GM21717 (cell line): ENCODE measurements around the gene ARL14.

Source experiments
- ATAC-seq: cut with Tn5 transposase; IDR thresholded peaks from one replicate; pipeline ENCODE4 v1.9.1; 2021; ENCODE audit warnings: mild to moderate bottlenecking, moderate library complexity; ENCODE audit not compliant: unreplicated experiment

The ARL14 gene

GRCh38 chr3:160719710-160720109 lies 42.8 kb downstream of the ARL14 start:
- no peak for ATAC-seq

GRCh38 chr3:160720123-160720746 lies 43.3 kb downstream of the ARL14 start:
- ATAC-seq: no peak

DNA sequence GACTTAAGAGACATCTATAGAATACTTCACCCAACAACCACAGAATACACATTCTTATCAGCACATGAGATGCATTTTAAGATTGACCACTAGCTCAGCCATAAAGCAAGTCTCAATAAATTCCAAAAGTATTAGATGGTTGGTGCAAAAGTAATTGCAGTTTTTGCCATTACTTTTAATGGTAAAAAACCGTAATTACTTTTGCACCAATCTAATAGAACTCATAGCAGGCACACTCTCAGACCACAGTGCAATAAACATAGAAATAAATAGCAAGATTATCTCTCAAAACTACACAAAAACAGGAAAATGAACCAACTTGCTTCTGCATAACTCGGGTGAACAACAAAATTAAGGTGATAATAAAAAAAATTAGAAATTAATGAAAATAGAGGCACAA lies 45.4 kb downstream of the ARL14 start:
- no peak for ATAC-seq

DNA sequence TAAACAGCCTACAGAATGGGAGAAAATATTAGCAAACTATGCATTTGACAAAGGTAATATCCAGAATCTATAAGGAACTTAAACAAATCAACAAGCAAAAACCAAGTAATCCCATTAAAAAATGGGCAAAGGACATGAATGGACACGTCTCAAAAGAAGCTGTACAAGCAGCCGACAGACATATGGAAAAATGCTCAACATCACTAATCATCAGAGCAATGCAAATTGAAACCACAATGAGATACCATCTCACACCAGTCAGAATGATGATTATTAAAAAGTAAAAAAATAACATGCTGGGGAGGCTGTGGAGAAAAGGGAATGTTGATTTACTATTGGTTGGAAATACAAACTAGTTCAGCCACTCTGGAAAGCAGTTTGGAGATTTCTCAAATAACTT lies 48.4 kb downstream of the ARL14 start:
- ATAC-seq: no peak
